IMR-90 (cell line): ENCODE results near the gene BRD8. TPM values are rescaled to one million over a fixed set of nuclear protein-coding genes. Genes with fewer than 3 reads are reported as not detected.

Source experiments
- ATAC-seq: fragments of 200-7000 bp; cut with Tn5 transposase; 2 replicates; pipeline ENCODE4 v1.9.1; 2020; ENCODE audit warnings: low read depth, mild to moderate bottlenecking, moderate library complexity
- BruUV-seq: library from RNA; stranded (reverse); fragments of 400-500 nt; replicated peaks from 2 replicates; lab custom pipeline; 2021; lab: Mats Ljungman, UMichigan
- CTCF ChIA-PET: fragments of 300-600 bp; formaldehyde crosslinking; extraction: SDS; loops from one replicate; lab custom pipeline; 2021; ENCODE audit warnings: antibody characterized with exemption; lab: Yijun Ruan, JAX
- POLR2A ChIA-PET: fragments of 300-600 bp; sonication (Branson Sonifier 250); formaldehyde crosslinking; loops from one replicate; lab custom pipeline; 2022; ENCODE audit warnings: antibody characterized with exemption; ENCODE audit not compliant: unreplicated experiment; lab: Charles Lee
- DNase-seq: peaks from one replicate; pipeline ENCODE4 v3.0.0; 2013
- H2AFZ ChIP-seq: replicated peaks from 2 replicates; pipeline ENCODE3; 2013; ENCODE audit warnings: low read length, mild to moderate bottlenecking; ENCODE audit not compliant: poor library complexity
- H2AK5ac ChIP-seq: 2 replicates; pipeline ENCODE4 v1.6.1; 2013; ENCODE audit warnings: low read depth, low read length, inconsistent platforms
- H2AK9ac ChIP-seq: replicated peaks from 2 replicates; pipeline ENCODE3; 2013; ENCODE audit warnings: mild to moderate bottlenecking, low read depth, low read length, moderate library complexity; ENCODE audit not compliant: poor library complexity
- H2BK120ac ChIP-seq: 2 replicates; pipeline ENCODE4 v1.6.1; 2013; ENCODE audit warnings: low read depth, low read length, inconsistent platforms
- H2BK15ac ChIP-seq: 3 replicates; pipeline ENCODE4 v1.6.1; 2013; ENCODE audit warnings: low read depth, low read length, inconsistent platforms
- H2BK20ac ChIP-seq: 2 replicates; pipeline ENCODE4 v1.6.1; 2013; ENCODE audit warnings: low read depth, mild to moderate bottlenecking, inconsistent platforms, low read length, moderate library complexity
- H2BK5ac ChIP-seq: 2 replicates; pipeline ENCODE4 v1.6.1; 2013; ENCODE audit warnings: mild to moderate bottlenecking, low read depth, low read length, inconsistent platforms; ENCODE audit not compliant: poor library complexity, severe bottlenecking
- H3K14ac ChIP-seq: replicated peaks from 2 replicates; pipeline ENCODE4 v1.6.1; 2013; ENCODE audit warnings: low read depth, low read length, inconsistent platforms
- H3K18ac ChIP-seq: 2 replicates; pipeline ENCODE4 v1.6.1; 2013; ENCODE audit warnings: low read depth, low read length, control low read depth
- H3K23ac ChIP-seq: 2 replicates; pipeline ENCODE4 v1.6.1; 2013; ENCODE audit warnings: low read depth, low read length, inconsistent platforms
- H3K27ac ChIP-seq: 2 replicates; pipeline ENCODE4 v1.5.1; 2013; ENCODE audit warnings: mild to moderate bottlenecking, control low read depth, low read length; ENCODE audit not compliant: insufficient read depth
- H3K27me3 ChIP-seq: 2 replicates; pipeline ENCODE4 v1.6.1; 2013; ENCODE audit warnings: low read length; ENCODE audit not compliant: control insufficient read depth, insufficient read depth
- H3K36me3 ChIP-seq: 2 replicates; pipeline ENCODE4 v1.6.1; 2013; ENCODE audit warnings: low read length, mixed read lengths; ENCODE audit not compliant: control insufficient read depth, insufficient read depth
- H3K4ac ChIP-seq: 2 replicates; pipeline ENCODE4 v1.6.1; 2013; ENCODE audit warnings: low read depth, low read length, inconsistent platforms
- H3K4me1 ChIP-seq: 2 replicates; pipeline ENCODE4 v1.6.1; 2013; ENCODE audit warnings: low read length, mixed read lengths; ENCODE audit not compliant: control insufficient read depth, insufficient read depth
- H3K4me2 ChIP-seq: 2 replicates; pipeline ENCODE4 v1.6.1; 2013; ENCODE audit warnings: low read depth, mild to moderate bottlenecking, control low read depth, low read length, moderate library complexity
- H3K4me3 ChIP-seq: 2 replicates; pipeline ENCODE4 v1.5.1; 2013; ENCODE audit warnings: low read depth, mild to moderate bottlenecking, control low read depth, low read length, moderate library complexity; ENCODE audit not compliant: insufficient read depth
- H3K56ac ChIP-seq: 2 replicates; pipeline ENCODE4 v1.6.1; 2013; ENCODE audit warnings: low read length, inconsistent platforms; ENCODE audit not compliant: insufficient read depth; ENCODE audit errors: extremely low read depth
- H3K79me1 ChIP-seq, 2 experiments: 2 replicates each; pipeline ENCODE4 v1.6.1; 2013; ENCODE audit warnings: low read length in 2 of 2, inconsistent platforms in 1 of 2, low read depth in 1 of 2
- H3K9ac ChIP-seq: 2 replicates; pipeline ENCODE4 v1.6.1; 2013; ENCODE audit warnings: low read depth, low read length, control low read depth
- H3K9me1 ChIP-seq: 2 replicates; pipeline ENCODE4 v1.6.1; 2013; ENCODE audit warnings: low read length, inconsistent platforms; ENCODE audit not compliant: insufficient read depth
- H3K9me3 ChIP-seq: 2 replicates; pipeline ENCODE4 v1.6.1; 2013; ENCODE audit warnings: low read length; ENCODE audit not compliant: control insufficient read depth, insufficient read depth
- H4K20me1 ChIP-seq: 2 replicates; pipeline ENCODE4 v1.6.1; 2013; ENCODE audit warnings: low read length, inconsistent platforms; ENCODE audit not compliant: insufficient read depth
- H4K5ac ChIP-seq: 2 replicates; pipeline ENCODE4 v1.6.1; 2013; ENCODE audit warnings: mild to moderate bottlenecking, low read depth, low read length, control low read depth
- H4K8ac ChIP-seq, 2 experiments: 2 replicates each; pipeline ENCODE4 v1.6.1; 2013; ENCODE audit warnings: low read depth in 2 of 2, low read length in 2 of 2, control low read depth in 1 of 2, inconsistent platforms in 1 of 2
- H4K91ac ChIP-seq: 2 replicates; pipeline ENCODE4 v1.6.1; 2013; ENCODE audit warnings: low read depth, low read length, inconsistent platforms; ENCODE audit not compliant: insufficient read depth
- BHLHE40 ChIP-seq: fragments of 150-350 bp; IDR thresholded peaks from 2 replicates; pipeline ENCODE4 v1.6.1; 2016; ENCODE audit warnings: mild to moderate bottlenecking, low read depth, low read length
- CEBPB ChIP-seq: IDR thresholded peaks from 2 replicates; pipeline ENCODE4 v1.6.1; 2012; ENCODE audit warnings: low read depth, low read length, improper control_type of control experiment
- CHD1 ChIP-seq: IDR thresholded peaks from 2 replicates; pipeline ENCODE4 v1.6.1; 2012; ENCODE audit warnings: low read depth, low read length, improper control_type of control experiment
- CTCF ChIP-seq: conservative IDR thresholded peaks from 2 replicates; pipeline ENCODE4 v1.5.1; 2012; ENCODE audit warnings: mild to moderate bottlenecking, low read depth, low read length, improper control_type of control experiment
- ELK1 ChIP-seq: fragments of 150-350 bp; IDR thresholded peaks from 2 replicates; pipeline ENCODE4 v1.6.1; 2016; ENCODE audit warnings: low read depth, mild to moderate bottlenecking, low read length, moderate library complexity, borderline replicate concordance
- FOS ChIP-seq: fragments of 150-350 bp; IDR thresholded peaks from 2 replicates; pipeline ENCODE4 v1.6.1; 2016; ENCODE audit warnings: low read depth, low read length
- MAFK ChIP-seq: IDR thresholded peaks from 2 replicates; pipeline ENCODE4 v1.6.1; 2012; ENCODE audit warnings: low read depth, low read length, improper control_type of control experiment
- MAZ ChIP-seq: IDR thresholded peaks from 2 replicates; pipeline ENCODE4 v1.6.1; 2012; ENCODE audit warnings: low read depth, mild to moderate bottlenecking, low read length, improper control_type of control experiment, moderate library complexity, borderline replicate concordance
- MXI1 ChIP-seq: IDR thresholded peaks from 2 replicates; pipeline ENCODE4 v1.6.1; 2012; ENCODE audit warnings: low read depth, mild to moderate bottlenecking, low read length, moderate library complexity, borderline replicate concordance
- NFE2L2 ChIP-seq: fragments of 150-350 bp; IDR thresholded peaks from 2 replicates; pipeline ENCODE4 v1.6.1; 2016; ENCODE audit warnings: low read depth, mild to moderate bottlenecking, low read length
- POLR2A ChIP-seq: IDR thresholded peaks from 2 replicates; pipeline ENCODE4 v1.6.1; 2012; ENCODE audit warnings: mild to moderate bottlenecking, low read depth, low read length
- RAD21 ChIP-seq: IDR thresholded peaks from 2 replicates; pipeline ENCODE4 v1.6.1; 2012; ENCODE audit warnings: low read length, improper control_type of control experiment
- RCOR1 ChIP-seq: IDR thresholded peaks from 2 replicates; pipeline ENCODE4 v1.6.1; 2012; ENCODE audit warnings: mild to moderate bottlenecking, low read length, improper control_type of control experiment; ENCODE audit not compliant: insufficient replicate concordance
- RFX5 ChIP-seq: IDR thresholded peaks from 2 replicates; pipeline ENCODE4 v1.8.0; 2012; ENCODE audit warnings: low read depth, mild to moderate bottlenecking, low read length, moderate library complexity
- SMC3 ChIP-seq: fragments of 150-350 bp; IDR thresholded peaks from 2 replicates; pipeline ENCODE4 v1.6.1; 2016; ENCODE audit warnings: low read depth, mild to moderate bottlenecking, antibody characterized with exemption, low read length, moderate library complexity
- WGBS, 2 experiments: methylation state at CpG; one replicate each; pipeline versions ENCODE4 v1.1.5 to v1.1.7; 2013; ENCODE audit warnings: missing lambda C conversion rate in 2 of 2; ENCODE audit not compliant: insufficient read length in 1 of 2; ENCODE audit errors: extremely low coverage in 2 of 2; 5-methylcytosine and 5-hydroxymethylcytosine counted together
- dilution Hi-C: fragments of 300-500 bp; cut with HindIII; formaldehyde crosslinking; loops from one replicate; pipeline ENCODE4 v1.14.3; 2018; ENCODE audit warnings: low sequenced_read_pairs; ENCODE audit not compliant: unreplicated experiment
- in situ Hi-C: fragments of 300-500 bp; cut with MboI; formaldehyde crosslinking; loops from 3 replicates; pipeline ENCODE4 v1.14.3; 2019; ENCODE audit warnings: low sequenced_read_pairs, inconsistent platforms, mixed read lengths
- intact Hi-C: fragments of 100-400 bp; cut with micrococcal nuclease; formaldehyde crosslinking; loops from 2 replicates; pipeline ENCODE4 v1.10.0; 2022
- polyA plus RNA-seq, 3 experiments: library from polyadenylated mRNA; depleted of rRNA; stranded (reverse); fragments of >200 nt; gene quantifications; 2 replicates each; pipeline ENCODE4 v1.2.3, GENCODE V29; 2012; ENCODE audit warnings: low replicate concordance in 1 of 3
- total RNA-seq: library from RNA; depleted of rRNA; stranded (reverse); fragments of >200 nt; gene quantifications from 2 replicates; pipeline ENCODE4 v1.2.3, GENCODE V29; 2012

The BRD8 gene
- total and polyA plus RNA-seq, 2 of the 4 experiments (the other 2 are of a cell fraction), result 36.9 to 43.6 TPM

DNA sequence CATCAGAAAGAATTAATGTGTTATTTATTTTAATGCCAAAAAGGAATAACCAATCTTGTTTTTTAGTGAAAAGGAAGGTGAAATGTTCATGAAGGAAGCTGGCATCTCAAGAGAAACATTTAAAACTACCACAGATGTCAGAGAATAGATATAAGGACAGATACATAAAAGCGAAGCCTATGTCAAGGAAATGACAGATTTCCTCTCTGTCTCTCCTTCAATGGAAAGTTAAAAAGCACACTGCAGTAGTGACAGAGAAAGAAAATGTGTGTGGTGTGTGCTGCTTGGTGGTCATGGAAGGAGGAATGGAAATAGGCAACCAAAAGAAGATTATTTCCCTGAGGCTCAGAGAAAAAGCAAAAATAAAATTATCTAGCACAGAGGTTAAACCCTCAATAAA is 85.4 kb downstream of the BRD8 start:
- Histone ChIP-seq H3K4me2 (no peak overlapping the region), H3K56ac (no peak overlapping the region), H3K9ac (no peak overlapping the region), H4K20me1 (no peaks in the 10 kb centered on the region), H4K5ac (no peak overlapping the region), H3K14ac (no peak overlapping the region), H3K79me1 (no peaks in the 10 kb centered on the region), H3K4me3 (no peak overlapping the region), H2BK20ac (no peak overlapping the region), H2AFZ (no peak overlapping the region), H4K91ac (no peak overlapping the region), H3K27me3 (peaks cover 38% of the 10 kb centered on the region), H2BK15ac (no peak overlapping the region), H3K27ac (no peak overlapping the region), H2BK120ac (no peak overlapping the region), H3K9me3 (no peaks in the 10 kb centered on the region), H3K4me1 (no peaks in the 10 kb centered on the region), H2BK5ac (no peak overlapping the region), H4K8ac (no peak overlapping the region), H3K9me1 (no peaks in the 10 kb centered on the region), H3K18ac (no peak overlapping the region), H3K23ac (no peak overlapping the region), H2AK9ac (no peak overlapping the region), H2AK5ac (no peak overlapping the region), H3K4ac (no peak overlapping the region), H3K36me3 (no peaks in the 10 kb centered on the region)
- no peak for ATAC-seq
- in situ Hi-C loops (no loop called here), intact Hi-C loops (no loop called here), dilution Hi-C loops (no loop called here)
- no peak for TF ChIP-seq MXI1
- no peak for TF ChIP-seq RAD21
- TF ChIP-seq ELK1, result no peak
- no peak for TF ChIP-seq FOS
- TF ChIP-seq RCOR1, result no peak
- TF ChIP-seq RFX5, result no peak
- TF ChIP-seq NFE2L2, result no peak
- TF ChIP-seq MAZ, result no peak
- TF ChIP-seq CEBPB, result no peak
- TF ChIP-seq MAFK, result no peak
- TF ChIP-seq CTCF, result no peak
- TF ChIP-seq SMC3, result no peak
- TF ChIP-seq POLR2A, result no peak
- TF ChIP-seq CHD1, result no peak
- no peak for TF ChIP-seq BHLHE40
- DNase-seq, result no peak
- no TSS peak for BruUV-seq
- ChIA-PET POLR2A (no interaction called here), CTCF (no interaction called here)
- WGBS, 2 experiments, result no CpG with 5 or more reads among the region's 1 CpG
